Measurements from ENCODE around the gene EP400. TPM values are rescaled to one million over a fixed set of nuclear protein-coding genes. Genes with fewer than 3 reads are reported as not detected.

EP400 gene
- total and polyA plus RNA-seq, 8 donors = 33.5 to 49.9 (median 41.4) TPM

DNA sequence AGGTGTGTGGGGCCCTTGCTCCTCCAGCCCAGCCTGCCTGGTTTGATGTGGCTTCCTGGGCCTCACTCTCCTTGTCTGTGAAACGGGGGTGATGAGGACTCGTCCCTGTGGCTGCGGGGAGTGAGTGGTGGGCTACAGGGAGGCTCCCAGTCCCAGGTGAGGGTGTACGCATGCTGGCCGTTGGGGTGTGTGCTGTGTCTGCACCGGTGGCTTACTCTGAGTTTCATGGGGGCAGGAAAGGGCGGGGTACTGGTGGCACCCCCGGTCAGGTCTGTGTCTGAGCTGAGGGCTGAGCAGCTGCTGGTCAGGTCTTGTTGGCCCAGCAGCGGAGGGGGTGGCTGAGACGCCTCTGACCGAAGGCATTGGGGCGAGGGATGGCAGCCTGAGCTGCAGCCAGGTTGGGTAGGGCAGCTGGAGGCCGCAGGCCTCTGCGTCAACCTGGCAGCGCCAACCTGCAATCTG, 44.1 kb upstream of the EP400 start:
- TF ChIP-seq, protein P1, sequence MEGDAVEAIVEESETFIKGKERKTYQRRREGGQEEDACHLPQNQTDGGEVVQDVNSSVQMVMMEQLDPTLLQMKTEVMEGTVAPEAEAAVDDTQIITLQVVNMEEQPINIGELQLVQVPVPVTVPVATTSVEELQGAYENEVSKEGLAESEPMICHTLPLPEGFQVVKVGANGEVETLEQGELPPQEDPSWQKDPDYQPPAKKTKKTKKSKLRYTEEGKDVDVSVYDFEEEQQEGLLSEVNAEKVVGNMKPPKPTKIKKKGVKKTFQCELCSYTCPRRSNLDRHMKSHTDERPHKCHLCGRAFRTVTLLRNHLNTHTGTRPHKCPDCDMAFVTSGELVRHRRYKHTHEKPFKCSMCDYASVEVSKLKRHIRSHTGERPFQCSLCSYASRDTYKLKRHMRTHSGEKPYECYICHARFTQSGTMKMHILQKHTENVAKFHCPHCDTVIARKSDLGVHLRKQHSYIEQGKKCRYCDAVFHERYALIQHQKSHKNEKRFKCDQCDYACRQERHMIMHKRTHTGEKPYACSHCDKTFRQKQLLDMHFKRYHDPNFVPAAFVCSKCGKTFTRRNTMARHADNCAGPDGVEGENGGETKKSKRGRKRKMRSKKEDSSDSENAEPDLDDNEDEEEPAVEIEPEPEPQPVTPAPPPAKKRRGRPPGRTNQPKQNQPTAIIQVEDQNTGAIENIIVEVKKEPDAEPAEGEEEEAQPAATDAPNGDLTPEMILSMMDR (IDR thresholded peaks at IDR 0.05) = no peak

DNA sequence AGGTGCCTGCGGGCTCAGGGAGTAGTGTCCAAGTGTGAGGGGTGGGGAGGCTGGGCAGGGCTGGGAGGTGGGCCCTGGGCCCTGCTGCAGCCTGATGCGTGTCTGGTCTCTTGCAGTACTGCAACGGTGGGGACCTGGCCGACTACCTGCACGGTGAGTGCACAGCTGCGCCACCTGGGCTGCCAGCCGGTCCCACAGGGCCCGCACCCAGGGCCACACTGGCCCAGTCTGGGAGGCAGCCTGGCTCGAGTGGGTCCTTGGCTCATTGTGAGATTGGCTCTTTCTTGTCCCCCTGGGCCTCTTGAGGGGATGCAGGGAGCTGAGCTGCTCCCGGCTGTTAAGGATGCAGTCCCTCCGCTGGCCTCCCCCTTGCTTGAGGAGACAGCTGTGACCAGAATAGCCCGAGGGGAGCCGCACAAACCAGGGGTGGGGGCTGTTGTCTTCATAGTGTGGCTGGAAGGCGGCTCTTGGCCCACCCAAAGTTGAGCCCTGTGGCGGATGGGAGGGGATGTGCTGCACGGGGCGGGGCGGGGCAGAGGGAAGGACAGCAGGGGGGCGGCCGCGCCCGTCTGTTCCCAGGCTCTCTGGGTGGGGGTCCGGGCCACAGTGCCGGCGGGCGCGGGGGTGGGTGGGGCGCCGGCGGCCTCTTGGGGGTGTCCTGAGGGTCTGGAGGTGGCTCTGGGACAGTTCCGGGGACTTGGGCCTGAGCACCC, 42.2 kb upstream of the EP400 start:
- TF ChIP-seq, protein P1 (IDR thresholded peaks at IDR 0.05) = no peak
- DNase-seq (peak in 1 of 4 donors; percentile 65), ATAC-seq (no peak)
- no peaks in the 10 kb centered on the region for H3K27me3 ChIP-seq
- peaks cover 0 to 62% of the 10 kb centered on the region in 2 donors for H3K36me3 ChIP-seq
- peaks cover 0 to 8% of the 10 kb centered on the region in 2 donors for H3K4me1 ChIP-seq
- no peak overlapping the region for H3K27ac ChIP-seq
- intact Hi-C loops (cut with DNase I) = no loop called here
- no peaks in the 10 kb centered on the region for H3K9me3 ChIP-seq
- no peak overlapping the region for H3K4me3 ChIP-seq

More for the DNA sequence above, 44.1 kb upstream of the EP400 start:
- H3K4me3 ChIP-seq = no peak overlapping the region
- no peak overlapping the region for H3K27ac ChIP-seq
- no peaks in the 10 kb centered on the region for H3K27me3 ChIP-seq
- intact Hi-C loops (cut with DNase I) = no loop called here
- H3K36me3 ChIP-seq = peaks cover 0 to 43% of the 10 kb centered on the region in 2 donors
- DNase-seq (no peak), ATAC-seq (no peak)
- H3K9me3 ChIP-seq = no peaks in the 10 kb centered on the region
- H3K4me1 ChIP-seq = peaks cover 0 to 22% of the 10 kb centered on the region in 2 donors

DNA sequence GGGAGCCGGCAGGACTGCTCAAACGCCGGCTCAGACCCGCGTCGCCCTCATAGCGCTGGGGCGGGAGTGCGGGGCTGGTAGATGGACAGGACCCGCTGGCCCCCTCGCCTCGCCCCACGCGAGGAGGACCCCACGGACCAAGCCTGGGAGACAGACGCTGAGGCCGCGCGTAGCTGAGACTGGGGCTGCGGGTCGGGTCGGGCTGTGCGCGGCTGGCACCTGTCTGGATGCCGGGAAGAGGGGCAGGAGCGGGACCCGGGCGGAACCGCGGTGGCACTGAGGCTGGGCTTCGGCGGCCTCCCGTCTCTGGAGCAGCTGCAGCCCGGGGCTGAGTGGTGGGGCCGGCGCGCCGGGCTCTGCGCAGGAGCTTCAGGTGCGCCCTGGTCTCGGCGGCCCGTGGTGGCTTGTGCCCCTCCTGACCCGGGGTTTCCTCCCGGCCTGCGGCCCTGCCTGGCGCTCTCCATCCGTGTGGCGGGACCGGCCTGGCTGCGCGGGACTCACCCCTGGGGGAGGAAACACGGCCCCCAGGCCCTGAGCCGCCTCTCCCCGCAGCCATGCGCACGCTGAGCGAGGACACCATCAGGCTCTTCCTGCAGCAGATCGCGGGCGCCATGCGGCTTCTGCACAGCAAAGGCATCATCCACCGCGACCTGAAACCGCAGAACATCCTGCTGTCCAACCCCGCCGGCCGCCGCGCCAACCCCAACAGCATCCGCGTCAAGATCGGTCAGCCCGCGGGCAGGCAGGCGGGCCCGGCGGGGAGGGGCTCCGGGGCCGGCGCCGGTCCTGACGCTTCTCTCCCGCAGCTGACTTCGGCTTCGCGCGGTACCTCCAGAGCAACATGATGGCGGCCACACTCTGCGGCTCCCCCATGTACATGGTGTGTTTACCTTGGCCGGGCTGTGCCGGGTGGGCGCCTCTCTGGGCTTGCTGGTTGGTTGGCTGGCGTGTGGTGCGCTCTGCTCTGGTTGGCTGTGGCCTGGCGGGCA, 41.4 kb upstream of the EP400 start:
- peaks cover 0 to 71% of the 10 kb centered on the region in 2 donors for H3K36me3 ChIP-seq
- DNase-seq = peak in 1 of 4 donors; percentile 81
- no peak for ATAC-seq

DNA sequence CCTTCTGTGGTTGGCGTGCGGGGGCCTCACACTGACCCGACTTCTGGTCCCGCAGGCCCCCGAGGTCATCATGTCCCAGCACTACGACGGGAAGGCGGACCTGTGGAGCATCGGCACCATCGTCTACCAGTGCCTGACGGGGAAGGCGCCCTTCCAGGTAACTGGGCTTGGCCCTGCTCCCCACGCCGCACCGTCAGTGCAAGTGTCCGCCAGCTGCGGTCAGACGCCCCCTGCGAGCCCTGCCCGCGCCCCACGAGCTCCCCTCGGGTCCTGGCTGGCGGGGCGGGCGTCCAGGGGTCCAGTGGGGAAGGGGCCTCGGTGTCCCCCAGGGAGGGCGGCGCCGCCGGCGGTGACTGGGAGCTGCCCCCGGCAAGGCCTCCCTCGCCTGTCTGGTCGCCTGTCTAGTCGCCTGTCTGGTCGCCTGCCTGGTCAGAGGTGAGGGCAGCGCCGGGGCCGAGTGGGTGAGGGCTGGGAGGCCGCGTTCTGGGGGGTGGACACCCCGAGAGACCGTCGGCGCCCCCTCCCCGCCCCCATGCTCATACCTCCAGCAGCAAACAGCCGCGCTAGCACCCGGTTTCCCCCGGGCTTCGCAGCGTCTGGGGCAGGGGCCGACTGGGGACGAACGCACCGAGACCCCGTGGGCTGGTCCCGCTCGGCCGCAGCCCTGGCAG, 40.5 kb upstream of the EP400 start:
- Histone ChIP-seq H3K4me1 (peaks cover 0 to 8% of the 10 kb centered on the region in 2 donors), H3K4me3 (no peak overlapping the region), H3K27me3 (no peaks in the 10 kb centered on the region), H3K9me3 (no peaks in the 10 kb centered on the region), H3K36me3 (peaks cover 0 to 79% of the 10 kb centered on the region in 2 donors), H3K27ac (no peak overlapping the region)
- TF ChIP-seq, protein P1 (IDR thresholded peaks at IDR 0.05) = no peak
- intact Hi-C loops (cut with DNase I) = no loop called here
- DNase-seq (peak in 1 of 4 donors; percentile 80), ATAC-seq (no peak)

More for the DNA sequence above, 41.4 kb upstream of the EP400 start:
- no peaks in the 10 kb centered on the region for H3K27me3 ChIP-seq
- H3K9me3 ChIP-seq = no peaks in the 10 kb centered on the region
- intact Hi-C loops (cut with DNase I) = no loop called here
- H3K4me1 ChIP-seq = peaks cover 0 to 8% of the 10 kb centered on the region in 2 donors
- H3K4me3 ChIP-seq = no peak overlapping the region
- TF ChIP-seq, protein P1 (IDR thresholded peaks at IDR 0.05) = no peak
- H3K27ac ChIP-seq = no peak overlapping the region
